Measurements from ENCODE around the gene CLEC4F.

CLEC4F gene

GRCh38 chr2:70820499-70820898 lies at the start of gene CLEC4F:
Gene CLEC4F, minus strand, starts transcription at chr2:70820599. Its CDS starts 76 bp downstream, at chr2:70820523.
- no peak for DNase-seq

GRCh38 chr2:70868970-70869369 lies 48.6 kb upstream of the CLEC4F start:
- no peak for DNase-seq

GRCh38 chr2:70861777-70862625 lies 41.6 kb upstream of the CLEC4F start:
- peak; percentile 7 for DNase-seq

GRCh38 chr2:70855667-70856066 lies 35.3 kb upstream of the CLEC4F start:
- DNase-seq, result no peak

- no peak for DNase-seq
Measured at GRCh38 chr2:70854411-70854810, 34.0 kb upstream of the CLEC4F start.

GRCh38 chr2:70852824-70853223 lies 32.4 kb upstream of the CLEC4F start:
- DNase-seq, result no peak

GRCh38 chr2:70851704-70852103 lies 31.3 kb upstream of the CLEC4F start:
- DNase-seq, result no peak

GRCh38 chr2:70850925-70851324 lies 30.5 kb upstream of the CLEC4F start:
- no peak for DNase-seq

- no peak for DNase-seq
Measured at GRCh38 chr2:70842401-70842800, 22.0 kb upstream of the CLEC4F start.

- no peak for DNase-seq
Measured at GRCh38 chr2:70837980-70838925, 17.9 kb upstream of the CLEC4F start.

- no peak for DNase-seq
Measured at GRCh38 chr2:70835643-70836042, 15.2 kb upstream of the CLEC4F start, which contains the start of gene CD207. Gene CD207, minus strand, starts transcription at chr2:70835816. Its CDS starts 40 bp downstream, at chr2:70835776.

- no peak for DNase-seq
Measured at GRCh38 chr2:70834881-70835280, 14.5 kb upstream of the CLEC4F start.

- DNase-seq, result no peak
Measured at GRCh38 chr2:70834106-70834505, 13.7 kb upstream of the CLEC4F start.

GRCh38 chr2:70833246-70833645 lies 12.8 kb upstream of the CLEC4F start:
- DNase-seq, result no peak

- DNase-seq, result no peak
Measured at GRCh38 chr2:70832386-70832785, 12.0 kb upstream of the CLEC4F start.

- DNase-seq, result no peak
Measured at GRCh38 chr2:70831861-70832260, 11.5 kb upstream of the CLEC4F start.

GRCh38 chr2:70830366-70830765 lies 10.0 kb upstream of the CLEC4F start:
- no peak for DNase-seq

- DNase-seq, result no peak
Measured at GRCh38 chr2:70829916-70830315, 9.5 kb upstream of the CLEC4F start.

GRCh38 chr2:70828914-70829824 lies 8.8 kb upstream of the CLEC4F start:
- no peak for DNase-seq

- DNase-seq, result no peak
Measured at GRCh38 chr2:70828115-70828514, 7.7 kb upstream of the CLEC4F start.

- no peak for DNase-seq
Measured at GRCh38 chr2:70827388-70827787, 7.0 kb upstream of the CLEC4F start.

GRCh38 chr2:70826696-70827350 lies 6.4 kb upstream of the CLEC4F start:
- no peak for DNase-seq

Data from NCI-H524 treated with DMSO at 0.1 percent for 48 hours (cell line).